Measurements from ENCODE around the gene MPHOSPH9. TPM values are rescaled to one million over a fixed set of nuclear protein-coding genes. Genes with fewer than 3 reads are reported as not detected.

Gene MPHOSPH9
- total and polyA plus RNA-seq, 2 of the 4 experiments (the other 2 are of a cell fraction): 7.6 to 17.0 TPM

DNA sequence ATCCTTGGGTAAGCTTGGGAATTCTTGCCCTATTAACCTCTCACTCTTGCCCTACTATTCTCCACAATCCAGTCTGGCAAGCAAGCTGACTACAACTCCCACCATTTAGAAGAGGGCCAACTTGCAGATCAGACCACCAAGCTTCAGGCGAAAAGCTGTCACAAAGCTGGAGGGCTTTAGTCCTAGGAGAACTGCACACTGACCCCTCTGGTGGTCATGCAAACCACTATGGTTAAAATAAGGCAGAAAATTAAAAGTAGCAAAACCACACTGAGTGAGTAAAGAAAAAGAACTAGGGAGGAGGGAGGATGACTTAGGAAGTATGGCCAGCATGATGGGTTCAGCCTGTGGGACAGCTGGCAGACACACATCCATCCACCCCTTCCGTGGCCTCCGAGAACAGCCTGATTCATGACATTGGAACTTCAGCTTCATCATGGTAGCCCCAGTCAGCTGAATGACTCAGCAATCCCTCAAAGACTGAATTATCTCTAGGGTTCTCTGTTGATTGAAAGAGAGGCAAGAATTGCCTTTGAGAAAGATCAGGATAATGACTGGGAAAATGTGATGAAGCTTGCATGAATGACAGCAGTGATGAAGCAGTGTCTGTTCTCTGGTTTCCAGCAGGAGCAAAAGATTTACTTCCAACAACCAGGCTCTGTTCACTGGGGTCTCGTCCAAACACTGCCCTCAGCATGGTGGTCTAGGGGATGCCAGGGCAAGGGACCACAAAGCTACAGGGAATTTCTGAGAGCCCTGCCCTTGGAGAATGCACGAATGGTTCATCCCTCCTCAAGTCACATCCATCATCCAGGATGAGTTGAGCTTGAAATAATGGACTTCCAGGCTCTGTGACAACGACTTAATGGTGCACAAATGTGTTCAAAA is 106.4 kb downstream of the MPHOSPH9 start:
- Histone ChIP-seq H3K23ac (ENCODE audit: low read depth, low read length) (peak overlapping the region; percentile 97), H2AK9ac (replicated peaks; ENCODE audit: low read depth, low read length, poor library complexity) (peak overlapping the region; percentile 58), H3K9me3 (ENCODE audit: control insufficient read depth, insufficient read depth, low read length) (no peaks in the 10 kb centered on the region), H3K27ac (ENCODE audit: insufficient read depth, low read length) (peak overlapping the region; percentile 93), H4K5ac (ENCODE audit: low read depth, low read length) (peak overlapping the region; percentile 88), H3K4ac (ENCODE audit: low read depth, low read length) (peak overlapping the region; percentile 97), H3K14ac (replicated peaks; ENCODE audit: low read depth, low read length) (peak overlapping the region; percentile 93), H3K9me1 (ENCODE audit: insufficient read depth, low read length) (peaks cover 15% of the 10 kb centered on the region), H2BK5ac (ENCODE audit: low read depth, low read length, poor library complexity, severe bottlenecking) (peak overlapping the region; percentile 95), H3K4me3 (ENCODE audit: insufficient read depth, low read depth, low read length) (no peak overlapping the region), H4K8ac (ENCODE audit: low read depth in 2 of 2, low read length in 2 of 2) (peak overlapping the region; percentile 48 to 90), H2BK15ac (ENCODE audit: low read depth, low read length) (peak overlapping the region; percentile 93; the same call in 2 of the 3 replicates), H3K79me1 (ENCODE audit: low read depth in 1 of 2, low read length in 2 of 2) (peaks cover 9 to 39% of the 10 kb centered on the region in 2 experiments; a peak in 3 of 4 replicates), H3K56ac (ENCODE audit: extremely low read depth, insufficient read depth, low read length) (peak overlapping the region; percentile 67), H2BK20ac (ENCODE audit: low read depth, low read length) (peak overlapping the region; percentile 99), H4K20me1 (ENCODE audit: insufficient read depth, low read length) (no peaks in the 10 kb centered on the region; the same call in 1 of the 2 replicates), H4K91ac (ENCODE audit: insufficient read depth, low read depth, low read length) (peak overlapping the region; percentile 99), H3K9ac (ENCODE audit: low read depth, low read length) (no peak overlapping the region), H2AFZ (replicated peaks; ENCODE audit: low read length, poor library complexity) (peak overlapping the region; percentile 60), H3K27me3 (ENCODE audit: control insufficient read depth, insufficient read depth, low read length) (no peaks in the 10 kb centered on the region), H3K4me1 (ENCODE audit: control insufficient read depth, insufficient read depth, low read length) (peaks cover 15% of the 10 kb centered on the region), H3K4me2 (ENCODE audit: low read depth, low read length) (peak overlapping the region; percentile 34), H2BK120ac (ENCODE audit: low read depth, low read length) (peak overlapping the region; percentile 97), H2AK5ac (ENCODE audit: low read depth, low read length) (peak overlapping the region; percentile 89), H3K36me3 (ENCODE audit: control insufficient read depth, insufficient read depth, low read length) (no peaks in the 10 kb centered on the region), H3K18ac (ENCODE audit: low read depth, low read length) (peak overlapping the region; percentile 90)
- in situ Hi-C loops (cut with MboI; ENCODE audit: low sequenced_read_pairs) (no loop called here), dilution Hi-C loops (cut with HindIII; ENCODE audit: low sequenced_read_pairs, unreplicated experiment) (no loop called here), intact Hi-C loops (cut with micrococcal nuclease) (loop anchor here (1.0 to 2.0 kb wide), 2 partner anchors 8 to 84 kb away; no protein-coding TSS in a partner anchor)
- ATAC-seq (ENCODE audit: low read depth): peak; percentile 85
- BruUV-seq (replicated peaks): no TSS peak
- peak; percentile 98 for DNase-seq
- ChIA-PET CTCF (interaction anchor here (1.0 to 1.3 kb wide), 3 partner anchors 17 to 82 kb away, joined by 3 to 5 read pairs (median 3); no protein-coding TSS in a partner anchor), POLR2A (ENCODE audit: unreplicated experiment) (no interaction called here)
- WGBS, 2 experiments (ENCODE audit: extremely low coverage in 2 of 2, insufficient read length in 1 of 2): no CpG with 5 or more reads among the region's 6 CpGs
- TF ChIP-seq USF2 (IDR thresholded peaks at IDR 0.05; ENCODE audit: low read depth, low read length) (no peak), NFE2L2 (IDR thresholded peaks at IDR 0.05; ENCODE audit: low read depth, low read length) (peak; percentile 99), SMC3 (IDR thresholded peaks at IDR 0.05; ENCODE audit: low read depth, low read length) (peak; percentile 35; the same call in 1 of the 2 replicates), POLR2A (IDR thresholded peaks at IDR 0.05; ENCODE audit: low read depth, low read length) (no peak), RFX5 (IDR thresholded peaks at IDR 0.05; ENCODE audit: low read depth, low read length) (no peak), RAD21 (IDR thresholded peaks at IDR 0.05; ENCODE audit: low read length) (peak; percentile 35), CHD1 (IDR thresholded peaks at IDR 0.05; ENCODE audit: low read depth, low read length) (no peak), MXI1 (IDR thresholded peaks at IDR 0.05; ENCODE audit: borderline replicate concordance, low read depth, low read length) (no peak), RCOR1 (IDR thresholded peaks at IDR 0.05; ENCODE audit: insufficient replicate concordance, low read length) (peak; percentile 67), MAZ (IDR thresholded peaks at IDR 0.05; ENCODE audit: borderline replicate concordance, low read depth, low read length) (peak; percentile 58; the same call in 1 of the 2 replicates), FOS (IDR thresholded peaks at IDR 0.05; ENCODE audit: low read depth, low read length) (peak; percentile 81)
- TF ChIP-seq, protein P1, sequence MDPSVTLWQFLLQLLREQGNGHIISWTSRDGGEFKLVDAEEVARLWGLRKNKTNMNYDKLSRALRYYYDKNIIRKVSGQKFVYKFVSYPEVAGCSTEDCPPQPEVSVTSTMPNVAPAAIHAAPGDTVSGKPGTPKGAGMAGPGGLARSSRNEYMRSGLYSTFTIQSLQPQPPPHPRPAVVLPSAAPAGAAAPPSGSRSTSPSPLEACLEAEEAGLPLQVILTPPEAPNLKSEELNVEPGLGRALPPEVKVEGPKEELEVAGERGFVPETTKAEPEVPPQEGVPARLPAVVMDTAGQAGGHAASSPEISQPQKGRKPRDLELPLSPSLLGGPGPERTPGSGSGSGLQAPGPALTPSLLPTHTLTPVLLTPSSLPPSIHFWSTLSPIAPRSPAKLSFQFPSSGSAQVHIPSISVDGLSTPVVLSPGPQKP (IDR thresholded peaks at IDR 0.05; ENCODE audit: borderline replicate concordance, low read depth, low read length): no peak
- TF ChIP-seq, protein P2, sequence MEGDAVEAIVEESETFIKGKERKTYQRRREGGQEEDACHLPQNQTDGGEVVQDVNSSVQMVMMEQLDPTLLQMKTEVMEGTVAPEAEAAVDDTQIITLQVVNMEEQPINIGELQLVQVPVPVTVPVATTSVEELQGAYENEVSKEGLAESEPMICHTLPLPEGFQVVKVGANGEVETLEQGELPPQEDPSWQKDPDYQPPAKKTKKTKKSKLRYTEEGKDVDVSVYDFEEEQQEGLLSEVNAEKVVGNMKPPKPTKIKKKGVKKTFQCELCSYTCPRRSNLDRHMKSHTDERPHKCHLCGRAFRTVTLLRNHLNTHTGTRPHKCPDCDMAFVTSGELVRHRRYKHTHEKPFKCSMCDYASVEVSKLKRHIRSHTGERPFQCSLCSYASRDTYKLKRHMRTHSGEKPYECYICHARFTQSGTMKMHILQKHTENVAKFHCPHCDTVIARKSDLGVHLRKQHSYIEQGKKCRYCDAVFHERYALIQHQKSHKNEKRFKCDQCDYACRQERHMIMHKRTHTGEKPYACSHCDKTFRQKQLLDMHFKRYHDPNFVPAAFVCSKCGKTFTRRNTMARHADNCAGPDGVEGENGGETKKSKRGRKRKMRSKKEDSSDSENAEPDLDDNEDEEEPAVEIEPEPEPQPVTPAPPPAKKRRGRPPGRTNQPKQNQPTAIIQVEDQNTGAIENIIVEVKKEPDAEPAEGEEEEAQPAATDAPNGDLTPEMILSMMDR (conservative IDR thresholded peaks at IDR 0.05; ENCODE audit: low read depth, low read length): peak; percentile 38; the same call in 1 of the 2 replicates

Data from IMR-90 (cell line).